Fibroblast of mammary gland (primary cell): ENCODE data around the gene MYO16.
"Not testable (repeated sequence)": the region's sequence is repeated elsewhere in the genome, so short reads cannot be mapped to it uniquely, and the experiment has no call there.

Experiments used
- DNase-seq: peaks from one replicate; pipeline ENCODE4 v3.0.0-alpha.2; 2010; ENCODE audit warnings: low read depth
- H3K4me3 ChIP-seq: 2 replicates; pipeline ENCODE4 v1.5.1; 2011; ENCODE audit warnings: low read depth, mild to moderate bottlenecking, low read length, moderate library complexity; ENCODE audit not compliant: control insufficient read depth
- TF ChIP-seq, protein P1 (sequence below): conservative IDR thresholded peaks from 2 replicates; pipeline ENCODE4 v1.5.1; 2011; ENCODE audit warnings: low read depth, low read length, inconsistent platforms; ENCODE audit not compliant: control insufficient read depth, insufficient read depth

Gene MYO16

DNA sequence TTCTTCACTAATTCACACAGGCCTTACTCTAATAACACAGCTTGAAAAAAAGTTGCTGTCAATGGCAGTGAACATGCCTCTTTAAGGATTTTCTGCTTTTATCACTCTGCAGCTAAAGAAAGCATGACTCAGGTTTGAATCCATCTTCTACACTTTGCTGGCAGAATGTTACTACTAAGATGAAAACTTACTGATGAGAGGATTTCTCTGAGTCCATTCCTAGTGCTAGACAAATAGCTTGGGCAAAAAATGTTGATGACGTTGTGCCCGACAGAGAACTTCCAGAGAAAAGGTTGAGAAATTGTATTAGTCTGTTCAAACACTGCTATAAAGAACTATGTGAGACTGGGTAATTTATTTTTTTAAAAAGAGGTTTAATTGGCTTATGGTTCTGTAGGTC, 585.0 kb downstream of the MYO16 start:
- DNase-seq = peak; percentile 8
- TF ChIP-seq, protein P1, sequence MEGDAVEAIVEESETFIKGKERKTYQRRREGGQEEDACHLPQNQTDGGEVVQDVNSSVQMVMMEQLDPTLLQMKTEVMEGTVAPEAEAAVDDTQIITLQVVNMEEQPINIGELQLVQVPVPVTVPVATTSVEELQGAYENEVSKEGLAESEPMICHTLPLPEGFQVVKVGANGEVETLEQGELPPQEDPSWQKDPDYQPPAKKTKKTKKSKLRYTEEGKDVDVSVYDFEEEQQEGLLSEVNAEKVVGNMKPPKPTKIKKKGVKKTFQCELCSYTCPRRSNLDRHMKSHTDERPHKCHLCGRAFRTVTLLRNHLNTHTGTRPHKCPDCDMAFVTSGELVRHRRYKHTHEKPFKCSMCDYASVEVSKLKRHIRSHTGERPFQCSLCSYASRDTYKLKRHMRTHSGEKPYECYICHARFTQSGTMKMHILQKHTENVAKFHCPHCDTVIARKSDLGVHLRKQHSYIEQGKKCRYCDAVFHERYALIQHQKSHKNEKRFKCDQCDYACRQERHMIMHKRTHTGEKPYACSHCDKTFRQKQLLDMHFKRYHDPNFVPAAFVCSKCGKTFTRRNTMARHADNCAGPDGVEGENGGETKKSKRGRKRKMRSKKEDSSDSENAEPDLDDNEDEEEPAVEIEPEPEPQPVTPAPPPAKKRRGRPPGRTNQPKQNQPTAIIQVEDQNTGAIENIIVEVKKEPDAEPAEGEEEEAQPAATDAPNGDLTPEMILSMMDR = no peak
- no peak overlapping the region for H3K4me3 ChIP-seq

DNA sequence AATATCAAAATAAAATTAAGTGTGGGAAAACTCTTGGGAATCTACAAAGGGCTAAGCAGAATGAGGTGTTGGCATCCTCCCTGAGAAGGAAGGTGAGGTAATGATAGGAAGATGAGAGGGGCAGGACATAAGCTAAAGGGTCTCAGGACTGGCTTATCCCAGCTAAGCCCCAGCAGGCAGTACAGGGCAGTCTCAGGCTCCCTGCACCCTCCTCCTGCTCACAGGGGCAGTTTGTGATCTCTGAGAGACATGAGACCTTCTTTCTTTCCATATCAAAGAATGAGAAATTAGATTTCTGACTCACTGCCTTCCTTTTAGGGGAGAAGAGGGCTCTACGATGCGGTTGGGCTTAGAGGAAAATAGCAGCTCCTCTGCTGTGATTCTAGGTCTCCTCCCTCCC, 586.0 kb downstream of the MYO16 start:
- TF ChIP-seq, protein P1 = no peak
- no peak for DNase-seq
- H3K4me3 ChIP-seq = no peak overlapping the region

GRCh38 chr13:109217510-109217909, 588.1 kb downstream of the MYO16 start:
- DNase-seq, H3K4me3 ChIP-seq: not testable (repeated sequence)

GRCh38 chr13:109220631-109221030, 591.2 kb downstream of the MYO16 start:
- no peak for DNase-seq
- TF ChIP-seq, protein P1 = no peak
- no peak overlapping the region for H3K4me3 ChIP-seq

DNA sequence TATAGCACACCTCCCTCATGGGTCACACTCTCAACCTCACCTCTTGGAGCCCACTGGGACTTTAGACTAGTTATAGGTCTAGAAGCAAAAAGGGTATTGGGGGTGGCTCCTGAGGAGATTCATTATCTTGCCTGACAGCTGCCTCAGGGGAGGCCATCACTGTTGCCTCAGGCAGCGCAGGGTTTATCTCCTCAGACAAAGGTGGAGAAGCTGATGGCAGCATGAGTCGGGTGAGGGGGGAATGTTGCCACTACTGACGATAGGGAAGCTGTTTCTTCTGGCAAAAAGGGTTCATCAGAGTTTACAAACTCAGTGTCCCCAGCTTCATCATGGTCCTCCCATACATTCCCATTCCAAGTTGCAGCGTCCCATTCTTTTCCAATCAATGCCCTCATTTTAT, 594.6 kb downstream of the MYO16 start:
- TF ChIP-seq, protein P1 = no peak
- no peak for DNase-seq
- no peak overlapping the region for H3K4me3 ChIP-seq

DNA sequence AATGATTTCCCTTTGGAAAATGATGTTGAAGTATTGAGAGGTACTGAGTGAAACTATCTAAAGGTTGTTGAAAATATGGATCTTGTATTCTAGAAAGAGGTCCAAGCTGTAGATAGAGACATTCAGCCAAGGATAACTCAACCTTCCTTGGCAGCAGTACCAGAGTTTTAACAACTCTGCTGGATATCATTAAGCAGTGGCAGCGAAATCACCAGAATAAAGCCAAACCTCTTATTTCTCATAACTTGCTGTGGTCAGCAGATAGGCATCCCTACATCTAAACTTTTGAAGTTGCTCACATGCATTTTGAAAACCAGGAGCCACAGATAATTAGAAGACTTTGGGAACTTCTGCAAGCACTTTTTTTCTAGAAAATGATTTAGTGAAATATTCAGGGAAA, 597.2 kb downstream of the MYO16 start:
- no peak overlapping the region for H3K4me3 ChIP-seq
- TF ChIP-seq, protein P1 = no peak
- peak; percentile 17 for DNase-seq

GRCh38 chr13:109227344-109227940, 598.0 kb downstream of the MYO16 start:
- no peak for DNase-seq
- TF ChIP-seq, protein P1 = no peak
- H3K4me3 ChIP-seq = no peak overlapping the region
